BLaER1 treated with 17β-estradiol and CSF1 and Interleukin-3, amounts not matched to agents 10 nM and 100 nM (cell line): ENCODE measurements around the gene TUBB.

Source experiments
- H3K27ac ChIP-seq, 11 experiments: shearing (Covaris generic); formaldehyde crosslinking; 2 replicates each; pipeline ENCODE4 v1.8.1; 2022
- H3K27me3 ChIP-seq, 11 experiments: shearing (Covaris generic); formaldehyde crosslinking; 2 replicates each; pipeline ENCODE4 v1.8.1; 2022
- H3K36me3 ChIP-seq, 11 experiments: shearing (Covaris generic); formaldehyde crosslinking; 2 replicates each; pipeline ENCODE4 v1.8.1; 2022
- H3K4me1 ChIP-seq, 10 experiments: shearing (Covaris generic); formaldehyde crosslinking; 2 replicates each; pipeline ENCODE4 v1.8.1; 2022
- H3K4me2 ChIP-seq, 11 experiments: shearing (Covaris generic); formaldehyde crosslinking; 2 replicates each; pipeline ENCODE4 v1.8.1; 2022
- H3K4me3 ChIP-seq, 10 experiments: shearing (Covaris generic); formaldehyde crosslinking; 2 replicates each; pipeline ENCODE4 v1.8.1; 2022
- H3K9ac ChIP-seq, 11 experiments: shearing (Covaris generic); formaldehyde crosslinking; 2 replicates each; pipeline ENCODE4 v1.8.1; 2022
- H3K9me3 ChIP-seq, 11 experiments: shearing (Covaris generic); formaldehyde crosslinking; replicated peaks in 1 of 11; 2 replicates each; pipeline ENCODE4 v1.8.1; 2022
- H4K20me1 ChIP-seq, 11 experiments: shearing (Covaris generic); formaldehyde crosslinking; 2 replicates each; pipeline ENCODE4 v1.8.1; 2022
- Cebpa-rat ChIP-seq, 11 experiments: shearing (Covaris generic); IDR thresholded peaks; 2 replicates each; pipeline ENCODE4 v1.8.1; 2022

The TUBB gene

DNA sequence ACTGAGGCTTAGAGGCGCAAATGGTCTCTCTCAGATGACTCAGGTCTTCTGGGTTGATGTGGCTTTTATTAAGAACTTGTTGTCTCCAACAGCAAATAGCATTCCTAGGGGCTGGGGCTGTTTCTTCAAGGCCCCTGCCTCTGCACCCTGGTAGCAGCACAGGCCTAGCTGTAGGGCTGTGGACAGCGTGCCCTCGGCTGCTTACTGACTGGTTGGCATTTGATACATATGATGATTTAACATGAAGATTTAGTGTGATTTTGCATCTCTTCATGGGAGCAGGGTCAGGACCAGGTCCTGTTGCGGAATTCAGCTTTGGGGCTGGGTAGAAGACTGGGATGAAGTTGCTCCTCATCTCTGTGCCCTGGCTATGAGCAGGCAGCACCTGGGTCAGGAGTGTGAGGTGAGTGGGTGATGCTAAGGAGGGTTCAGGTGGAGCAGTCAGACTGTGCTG lies 48.5 kb downstream of the TUBB start:
- Histone ChIP-seq H3K27me3 (no peaks in the 10 kb centered on the region), H3K36me3 (no peaks in the 10 kb centered on the region), H3K4me3 (peak overlapping the region in 9 of 10 experiments; percentile 8 to 62 (median 50); a peak in 16 of 20 replicates), H3K9ac (peak overlapping the region; percentile 74 to 87 (median 83); a peak in 21 of 22 replicates), H3K9me3 (peaks cover 0 to 7% (median 5%) of the 10 kb centered on the region in 11 experiments; a peak in 9 of 22 replicates), H3K4me1 (peaks cover 48 to 100% (median 78%) of the 10 kb centered on the region in 10 experiments), H4K20me1 (no peaks in the 10 kb centered on the region), H3K27ac (peak overlapping the region; percentile 86 to 97 (median 94)), H3K4me2 (peak overlapping the region; percentile 82 to 97 (median 92))
- TF ChIP-seq Cebpa-rat (IDR thresholded peaks at IDR 0.05): no peak

- peak overlapping the region in 9 of 10 experiments; percentile 8 to 62 (median 50); a peak in 17 of 20 replicates for H3K4me3 ChIP-seq
- H3K27ac ChIP-seq: peak overlapping the region; percentile 86 to 97 (median 94)
Observed at GRCh38 chr6:30769088-30769852, 49.1 kb downstream of the TUBB start.

DNA sequence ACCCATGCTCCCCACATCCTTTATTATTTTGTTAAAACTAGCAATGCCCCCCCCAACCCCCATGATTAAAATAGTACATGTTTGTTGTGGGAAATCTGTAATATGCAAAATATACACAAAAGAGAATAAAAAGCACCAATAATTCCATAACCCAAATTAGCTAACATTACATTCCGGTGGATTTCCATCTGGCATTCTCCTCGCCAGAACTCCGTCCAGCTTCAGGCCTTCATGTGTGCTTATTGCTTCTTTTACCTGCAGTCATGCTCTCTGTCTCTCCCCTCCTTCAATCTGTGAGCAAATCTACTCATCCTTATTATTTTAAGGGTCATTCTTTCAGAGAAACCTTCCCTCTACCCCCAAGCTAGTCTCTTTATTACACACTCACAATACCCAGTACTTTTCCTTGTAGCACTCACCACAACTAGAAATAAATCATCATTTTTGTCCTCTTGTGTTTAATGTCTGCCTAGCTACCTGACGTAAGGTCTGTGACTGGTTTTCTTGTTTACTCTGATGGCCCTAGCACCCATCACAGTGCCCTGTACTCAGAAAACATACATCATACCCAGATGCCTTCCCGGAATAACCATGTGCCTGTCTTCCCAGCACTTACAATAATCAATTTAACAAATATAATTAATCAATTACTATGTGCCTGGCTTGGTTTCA lies 49.8 kb downstream of the TUBB start:
- Histone ChIP-seq H3K4me3 (peak overlapping the region in 8 of 10 experiments; percentile 18 to 62 (median 50); a peak in 12 of 20 replicates), H3K9me3 (peaks cover 0 to 1% (median 0%) of the 10 kb centered on the region in 11 experiments; a peak in 3 of 22 replicates), H3K27ac (peak overlapping the region; percentile 86 to 97 (median 94)), H3K4me1 (peaks cover 41 to 100% (median 79%) of the 10 kb centered on the region in 10 experiments), H3K4me2 (peak overlapping the region; percentile 82 to 97 (median 92)), H3K9ac (peak overlapping the region; percentile 74 to 87 (median 83); a peak in 21 of 22 replicates), H4K20me1 (no peaks in the 10 kb centered on the region), H3K27me3 (no peaks in the 10 kb centered on the region), H3K36me3 (no peaks in the 10 kb centered on the region)
- no peak for TF ChIP-seq Cebpa-rat (IDR thresholded peaks at IDR 0.05)

More at GRCh38 chr6:30769088-30769852, 49.1 kb downstream of the TUBB start:
- Histone ChIP-seq H3K27me3 (no peaks in the 10 kb centered on the region), H3K9me3 (peaks cover 0 to 7% (median 5%) of the 10 kb centered on the region in 11 experiments; a peak in 9 of 22 replicates), H3K4me2 (peak overlapping the region; percentile 82 to 97 (median 92)), H4K20me1 (no peaks in the 10 kb centered on the region), H3K4me1 (peaks cover 42 to 100% (median 78%) of the 10 kb centered on the region in 10 experiments), H3K9ac (peak overlapping the region; percentile 74 to 87 (median 83); a peak in 21 of 22 replicates), H3K36me3 (no peaks in the 10 kb centered on the region)
- peak; percentile 54 to 95 (median 82); a peak in 18 of 22 replicates for TF ChIP-seq Cebpa-rat (IDR thresholded peaks at IDR 0.05)

DNA sequence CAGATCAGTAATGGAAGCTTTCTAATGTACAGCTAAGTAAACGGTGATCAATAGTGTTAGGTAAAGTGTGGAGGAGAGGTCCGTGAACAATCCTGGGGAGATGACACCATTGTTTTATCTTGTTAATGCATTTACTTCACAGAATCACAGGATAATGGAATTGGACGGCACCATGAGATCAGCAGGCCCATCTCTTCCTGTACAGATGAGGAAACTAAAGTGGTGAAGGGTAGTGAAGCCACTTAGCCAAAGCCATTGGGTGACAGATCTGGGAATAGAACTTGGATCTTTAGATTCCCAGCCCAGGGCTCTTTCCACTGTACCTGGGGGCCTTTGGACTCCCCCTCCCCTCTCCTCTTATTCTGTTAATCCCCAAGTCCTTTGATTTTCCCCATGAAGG lies 50.4 kb downstream of the TUBB start:
- H3K9ac ChIP-seq: peak overlapping the region in 10 of 11 experiments; percentile 78 to 87 (median 83); a peak in 19 of 22 replicates
- H3K4me3 ChIP-seq: no peak overlapping the region

GRCh38 chr6:30774701-30775100 lies 54.5 kb downstream of the TUBB start:
- peaks cover 27 to 100% (median 85%) of the 10 kb centered on the region in 10 experiments for H3K4me1 ChIP-seq
- peak overlapping the region in 1 of 11 experiments; percentile 2; a peak in 1 of 22 replicates for H3K9ac ChIP-seq
- H3K9me3 ChIP-seq: no peaks in the 10 kb centered on the region
- peak overlapping the region in 8 of 11 experiments; percentile 25 to 82 (median 56); a peak in 14 of 22 replicates for H3K4me2 ChIP-seq
- peak overlapping the region in 10 of 11 experiments; percentile 20 to 95 (median 52); a peak in 18 of 22 replicates for H3K27ac ChIP-seq
- TF ChIP-seq Cebpa-rat (IDR thresholded peaks at IDR 0.05): no peak
- no peak overlapping the region for H3K4me3 ChIP-seq
- H4K20me1 ChIP-seq: no peaks in the 10 kb centered on the region
- H3K27me3 ChIP-seq: no peaks in the 10 kb centered on the region
- no peaks in the 10 kb centered on the region for H3K36me3 ChIP-seq

More for the DNA sequence above, 50.4 kb downstream of the TUBB start:
- Histone ChIP-seq H3K4me1 (peaks cover 41 to 100% (median 81%) of the 10 kb centered on the region in 10 experiments), H3K27me3 (no peaks in the 10 kb centered on the region), H3K9me3 (no peaks in the 10 kb centered on the region), H3K36me3 (no peaks in the 10 kb centered on the region), H3K4me2 (peak overlapping the region; percentile 82 to 97 (median 92)), H3K27ac (peak overlapping the region; percentile 86 to 97 (median 94)), H4K20me1 (no peaks in the 10 kb centered on the region)
- no peak for TF ChIP-seq Cebpa-rat (IDR thresholded peaks at IDR 0.05)
